Measurements from ENCODE around the gene TFPT.
"Not testable (repeated sequence)": the region's sequence is repeated elsewhere in the genome, so short reads cannot be mapped to it uniquely, and the experiment has no call there.

TFPT gene

GRCh38 chr19:54123682-54124081 lies 8.2 kb upstream of the TFPT start:
- no peak for DNase-seq (ENCODE audit: low spot score)

GRCh38 chr19:54121259-54121658 lies 5.8 kb upstream of the TFPT start:
- no peak for DNase-seq (ENCODE audit: low spot score)

DNA sequence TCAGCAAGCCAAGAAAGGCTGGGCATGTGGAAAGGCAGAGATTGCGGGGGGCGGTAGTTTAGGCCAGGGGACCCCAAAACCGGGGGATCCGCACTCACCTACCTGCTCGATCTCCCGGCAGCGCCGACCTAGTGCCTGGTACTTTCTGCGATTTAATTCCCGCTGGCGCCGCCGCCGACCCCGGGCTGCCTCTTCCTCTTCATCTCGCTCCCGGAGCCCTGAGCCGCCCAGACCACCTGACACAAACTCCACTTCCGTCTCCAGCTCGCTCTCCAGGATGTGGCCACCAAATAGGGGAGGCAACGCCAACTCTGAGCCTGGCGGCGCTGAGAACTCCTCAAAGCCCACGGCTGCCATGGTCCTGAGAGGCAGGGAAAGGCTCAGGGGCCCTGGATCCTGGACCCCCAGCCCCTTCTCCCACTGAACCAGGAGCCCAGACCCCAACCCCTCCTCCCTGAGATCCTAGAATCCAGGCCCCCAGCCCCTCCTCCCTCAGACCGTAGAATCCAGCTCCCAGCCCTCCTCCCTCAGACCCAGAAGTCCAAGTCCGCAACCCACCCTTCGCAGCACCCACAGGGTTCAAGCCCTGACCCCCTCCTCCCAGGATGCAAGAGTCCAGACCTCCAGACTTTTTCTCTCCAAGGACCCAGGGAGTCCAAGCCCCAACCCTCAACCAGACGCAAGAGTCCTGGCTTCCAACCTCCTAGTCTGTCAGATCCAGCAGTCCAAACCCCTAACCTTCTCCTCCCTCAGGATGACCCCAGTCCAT lies 933 bp downstream of the TFPT start:
- DNase-seq (ENCODE audit: low spot score) = no peak

DNA sequence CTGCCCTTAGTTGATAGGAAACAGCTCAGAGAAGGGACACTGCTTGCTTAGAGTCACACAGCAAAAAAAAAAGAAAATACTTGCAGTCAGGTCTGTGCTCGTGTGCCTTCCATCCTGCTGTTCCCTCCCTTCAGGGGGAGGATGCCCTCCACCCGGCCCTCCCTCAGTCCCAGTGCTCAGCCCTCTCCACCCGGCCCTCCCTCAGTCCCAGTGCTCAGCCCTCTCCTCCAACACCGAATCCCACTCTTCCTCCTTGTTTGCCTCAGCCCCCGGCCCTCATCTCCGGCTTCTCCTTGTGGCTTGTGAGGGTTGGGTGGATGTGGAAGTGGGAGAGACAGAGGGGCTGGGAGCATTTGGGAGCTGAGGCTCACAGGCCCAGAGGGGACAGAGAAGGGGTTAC lies 5.8 kb downstream of the TFPT start:
- DNase-seq (ENCODE audit: low spot score) = no peak

DNA sequence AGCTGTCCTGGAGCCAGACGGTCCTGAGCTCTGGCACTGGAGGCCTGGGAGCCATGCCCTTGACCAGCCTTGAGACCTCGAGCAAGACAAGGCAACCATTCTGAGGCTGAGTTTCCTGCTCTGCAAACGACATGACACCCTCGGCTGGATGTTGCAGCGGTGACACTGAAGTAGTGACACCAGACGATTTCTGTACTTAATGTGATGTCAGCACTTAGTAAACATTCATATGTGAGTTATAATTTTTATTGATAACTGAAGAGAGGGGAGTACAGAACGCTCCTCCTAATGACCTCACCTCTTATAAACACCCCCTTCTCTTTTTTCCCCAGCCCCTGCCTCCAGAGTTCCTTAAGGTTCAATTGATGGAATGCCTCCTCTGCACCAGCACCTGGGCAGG lies 7.0 kb downstream of the TFPT start:
- no peak for DNase-seq (ENCODE audit: low spot score)

DNA sequence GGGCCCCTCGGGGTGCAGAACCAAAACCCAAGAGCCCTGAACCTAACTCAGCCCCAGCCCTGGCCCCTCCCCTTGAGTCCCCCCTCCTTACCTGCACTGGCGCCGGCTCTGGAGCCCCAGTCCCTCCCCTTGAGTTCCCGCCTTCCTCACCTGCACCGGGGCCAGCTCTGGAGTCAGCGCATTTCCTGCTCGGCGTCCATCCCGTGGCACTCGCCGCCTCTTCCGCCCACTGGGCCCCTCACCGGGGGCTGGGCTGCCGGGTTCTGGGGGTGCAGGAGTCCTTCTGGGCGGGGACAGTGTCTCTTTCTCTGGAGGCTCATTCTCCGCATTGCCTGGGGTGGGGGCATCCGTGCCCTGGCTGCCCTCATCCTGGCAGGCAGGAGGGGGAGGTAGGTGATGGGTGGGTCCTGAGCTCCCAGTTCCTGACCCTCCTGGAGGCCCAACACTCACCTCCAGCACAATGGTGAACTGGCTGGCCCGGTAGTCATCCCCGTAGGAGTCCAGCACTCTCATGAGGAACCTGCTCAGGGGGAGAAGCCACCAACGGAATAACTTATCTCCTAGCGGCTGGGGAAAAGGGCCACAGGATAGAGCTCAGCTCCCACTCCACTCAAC lies 7.5 kb downstream of the TFPT start:
- DNase-seq (ENCODE audit: low spot score) = no peak

- no peak for DNase-seq (ENCODE audit: low spot score)
Observed at GRCh38 chr19:54106716-54107115, 8.7 kb downstream of the TFPT start.

GRCh38 chr19:54105796-54106195 lies 9.7 kb downstream of the TFPT start:
- DNase-seq (ENCODE audit: low spot score) = no peak

GRCh38 chr19:54104998-54105715 lies 10.3 kb downstream of the TFPT start:
- DNase-seq (ENCODE audit: low spot score) = no peak

DNA sequence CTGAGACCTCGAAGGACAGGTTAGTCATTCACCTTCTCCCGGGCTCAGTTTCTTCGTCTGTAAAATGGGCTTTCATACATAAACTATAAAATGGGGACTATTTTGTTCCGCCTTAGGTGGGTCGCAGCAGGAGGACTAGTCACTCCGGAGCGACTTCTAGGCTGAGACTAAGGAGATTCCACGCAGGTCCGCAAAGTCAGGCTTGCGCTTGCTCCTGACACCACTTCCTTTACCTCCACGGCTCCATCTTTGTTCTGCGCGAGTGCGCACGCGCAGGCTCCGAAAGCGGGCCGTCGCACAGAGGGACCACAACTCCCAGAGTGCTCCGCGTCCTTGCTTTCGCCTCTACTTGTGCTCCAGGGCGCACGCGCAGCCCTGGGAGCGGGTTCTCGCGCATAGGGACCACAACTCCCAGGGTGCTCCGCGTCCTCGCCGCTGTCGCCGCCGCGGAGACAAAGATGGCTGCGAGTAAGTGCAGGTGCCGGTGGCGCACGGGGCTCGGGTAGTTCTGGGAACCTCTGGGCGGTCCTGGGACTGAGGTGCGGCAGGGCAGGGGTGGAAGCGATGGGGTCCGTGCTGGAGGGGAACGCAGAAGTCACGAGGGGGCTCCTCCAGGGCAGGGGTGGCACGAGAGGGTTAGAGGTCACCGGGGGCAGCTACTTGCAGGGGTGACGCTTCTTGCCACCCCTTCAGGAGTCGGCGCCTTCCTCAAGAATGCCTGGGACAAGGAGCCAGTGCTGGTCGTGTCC lies 12.9 kb downstream of the TFPT start, which contains the start of gene NDUFA3:
TSS of gene NDUFA3 (plus strand) at position 435 of the 749 bp plus-strand sequence. CDS start at position 459, 24 bp downstream.
- peak; percentile 97 for DNase-seq (ENCODE audit: low spot score)

DNA sequence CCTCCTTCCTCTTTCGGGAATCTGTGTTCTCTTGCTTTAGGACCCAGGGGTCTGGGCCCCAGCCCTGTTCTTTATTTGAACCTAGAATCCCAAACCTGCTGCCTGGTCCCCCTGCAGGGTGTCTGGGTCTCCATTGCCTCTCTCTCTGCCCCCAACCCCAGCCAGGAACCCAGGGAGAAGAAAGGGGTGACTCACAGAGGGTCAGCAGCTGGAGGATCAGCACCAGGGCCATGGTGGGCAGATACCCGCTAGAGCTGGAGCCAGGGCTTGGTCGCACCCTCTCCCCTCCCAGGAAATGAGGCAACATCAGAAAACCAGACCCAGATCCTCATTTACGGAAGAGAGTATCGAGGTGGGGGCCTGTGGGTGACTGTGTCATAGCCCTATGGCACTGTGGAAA lies 14.9 kb downstream of the TFPT start, which contains the start of gene OSCAR:
TSS of gene OSCAR (minus strand) at position 243 of the 400 bp plus-strand sequence. CDS start at position 232, 11 bp downstream.
- no peak for DNase-seq (ENCODE audit: low spot score)

- not testable (repeated sequence) for DNase-seq (ENCODE audit: low spot score)
Observed at GRCh38 chr19:54099903-54100255, 15.6 kb downstream of the TFPT start.

DNA sequence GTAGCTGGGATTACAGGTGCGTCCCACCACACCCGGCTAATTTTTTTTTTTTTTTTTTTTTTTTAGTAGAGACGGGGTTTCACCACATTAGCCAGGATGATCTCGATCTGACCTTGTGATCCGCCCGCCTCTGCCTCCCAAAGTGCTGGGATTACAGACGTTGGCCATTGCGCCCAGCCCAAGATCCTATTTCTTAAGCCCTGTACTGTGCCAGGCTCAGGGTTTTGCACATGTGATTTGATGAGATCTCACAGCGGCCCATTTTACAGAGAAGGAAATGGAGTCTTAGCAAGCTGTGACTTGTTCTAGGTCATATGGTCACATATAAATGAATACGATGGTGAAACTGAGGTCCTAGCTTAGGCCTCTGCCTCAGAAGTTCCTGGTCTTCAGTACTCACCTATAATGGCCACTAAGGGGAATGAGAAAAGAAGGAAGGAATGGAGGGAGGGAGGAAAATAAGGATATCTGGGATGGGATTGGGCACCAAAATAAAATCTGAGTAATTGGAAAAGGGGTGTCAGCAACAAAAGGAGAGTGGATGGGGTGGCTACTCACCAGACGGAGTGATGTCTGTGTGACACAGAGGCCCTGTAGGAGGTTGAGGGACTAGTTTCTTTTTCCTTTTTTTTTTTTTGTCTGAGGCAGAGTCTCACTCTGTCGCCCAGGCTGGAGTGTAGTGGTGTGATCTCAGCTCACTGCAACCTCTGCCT lies 16.1 kb downstream of the TFPT start:
- no peak for DNase-seq (ENCODE audit: low spot score)

DNA sequence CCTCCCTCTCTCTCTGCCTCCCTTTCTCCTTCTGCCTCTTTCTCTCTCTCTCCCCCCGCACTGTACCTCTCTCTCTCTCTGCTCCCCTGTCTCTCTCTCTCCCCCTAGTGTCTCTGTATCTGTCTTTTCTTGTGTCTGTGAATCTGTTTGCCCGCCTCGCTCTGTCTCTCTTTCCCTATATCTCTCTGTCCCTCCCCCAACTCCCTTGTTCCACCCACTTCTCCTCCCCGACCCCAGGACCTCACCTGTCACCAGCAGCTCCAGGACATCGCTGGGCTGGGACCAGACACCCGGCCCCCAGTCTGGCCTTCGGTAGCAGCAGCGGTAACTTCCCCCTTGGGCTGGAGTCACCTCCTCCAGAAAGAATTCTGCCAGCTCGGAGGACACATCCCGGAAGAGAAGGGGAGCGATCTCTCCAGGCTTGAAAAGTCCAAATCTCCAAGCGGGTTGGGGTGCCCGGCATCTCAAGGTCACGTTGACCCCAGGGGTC lies 18.8 kb downstream of the TFPT start:
- DNase-seq (ENCODE audit: low spot score) = no peak

DNA sequence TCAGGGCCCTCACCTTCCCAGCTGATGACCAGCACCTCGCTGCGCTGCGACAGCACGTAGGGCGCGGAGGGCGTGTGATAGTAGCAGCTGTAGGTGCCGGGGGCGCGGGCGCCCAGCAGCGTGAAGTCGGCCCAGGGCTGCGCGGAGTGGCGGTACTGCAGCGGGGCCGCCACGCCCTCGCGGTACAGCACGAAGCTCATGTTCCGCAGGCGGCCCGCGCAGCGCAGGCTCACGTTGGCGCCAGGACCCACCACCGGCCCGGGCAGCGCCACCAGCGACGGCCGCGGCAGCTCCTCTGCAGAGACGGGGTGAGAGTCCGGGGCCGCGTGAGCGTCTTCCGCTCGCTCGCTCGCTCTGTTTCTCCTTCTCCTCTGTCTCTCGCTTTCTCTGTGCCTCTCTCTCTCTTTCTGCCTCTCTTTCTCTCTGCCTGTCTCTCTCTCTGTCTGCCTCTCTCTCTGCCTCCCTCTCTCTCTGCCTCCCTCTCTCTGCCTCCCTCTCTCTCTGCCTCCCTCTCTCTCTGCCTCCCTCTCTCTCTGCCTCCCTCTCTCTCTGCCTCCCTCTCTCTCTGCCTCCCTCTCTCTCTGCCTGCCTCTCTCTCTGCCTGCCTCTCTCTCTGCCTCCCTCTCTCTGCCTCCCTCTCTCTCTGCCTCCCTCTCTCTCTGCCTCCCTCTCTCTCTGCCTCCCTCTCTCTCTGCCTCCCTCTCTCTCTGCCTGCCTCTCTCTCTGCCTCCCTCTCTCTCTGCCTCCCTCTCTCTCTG lies 19.4 kb downstream of the TFPT start:
- not testable (repeated sequence) for DNase-seq (ENCODE audit: low spot score)

- no peak for DNase-seq (ENCODE audit: low spot score)
Observed at GRCh38 chr19:54095136-54095858, 20.2 kb downstream of the TFPT start.

GRCh38 chr19:54094426-54095000 lies 20.9 kb downstream of the TFPT start:
- no peak for DNase-seq (ENCODE audit: low spot score)

- DNase-seq (ENCODE audit: low spot score) = no peak
Observed at GRCh38 chr19:54084410-54084809, 31.0 kb downstream of the TFPT start.

DNA sequence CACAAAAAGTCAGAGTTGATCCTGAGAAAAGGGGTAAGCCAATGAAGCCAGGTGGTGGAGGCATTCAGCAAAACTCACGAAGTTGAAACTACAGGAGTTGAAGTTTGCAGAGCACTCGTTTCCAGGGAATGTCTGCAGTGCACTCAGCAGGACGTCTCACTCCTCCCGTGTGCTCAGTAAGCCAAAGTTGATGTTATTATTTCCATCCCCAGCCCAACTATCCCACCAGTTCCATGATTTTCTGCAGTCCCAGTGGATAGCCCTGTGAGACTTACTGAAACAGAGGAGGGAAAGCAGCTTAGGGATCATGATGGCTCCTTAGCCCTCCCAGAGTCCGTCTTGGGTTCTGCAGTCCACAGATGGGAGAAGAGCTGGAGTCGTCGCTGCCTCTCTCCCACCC lies 34.4 kb downstream of the TFPT start, which contains the start of gene TARM1:
TSS of gene TARM1 (minus strand) at position 334 of the 400 bp plus-strand sequence. CDS start at position 309, 25 bp downstream.
- DNase-seq (ENCODE audit: low spot score) = no peak
